Spleen (tissue), 11 donors: Measurements from ENCODE around the gene HSPB3. TPM values are rescaled to one million over a fixed set of nuclear protein-coding genes. Genes with fewer than 3 reads are reported as not detected.
"Not testable (repeated sequence)": the region's sequence is repeated elsewhere in the genome, so short reads cannot be mapped to it uniquely, and the experiment has no call there.

Source experiments
- DNase-seq: peaks from one replicate; pipeline ENCODE4 v3.0.0-alpha.2; 2020
- H3K27ac ChIP-seq, 8 donors: fragments of 200-600 bp; sonication (generic) in 7 of 8; 1 replicate in 4 of 8; 2 replicates in 4 of 8; pipeline versions ENCODE4 v1.5.0 to v1.8.0; 2016 to 2021; ENCODE audit warnings: inconsistent platforms in 4 of 8, mild to moderate bottlenecking in 4 of 8, moderate library complexity in 1 of 8
- H3K27me3 ChIP-seq, 7 donors: fragments of 200-600 bp; sonication (generic) in 6 of 7; replicated peaks in 1 of 7; 1 replicate in 4 of 7; 2 replicates in 3 of 7; pipeline versions ENCODE4 v1.5.0 to v1.8.0; 2016 to 2021; ENCODE audit warnings: inconsistent platforms in 3 of 7, mild to moderate bottlenecking in 1 of 7
- H3K36me3 ChIP-seq, 6 donors: fragments of 200-600 bp; sonication (generic) in 5 of 6; 1 replicate in 4 of 6; 2 replicates in 2 of 6; pipeline versions ENCODE4 v1.5.0 to v1.8.0; 2016 to 2021; ENCODE audit warnings: inconsistent platforms in 2 of 6
- H3K4me1 ChIP-seq, 6 donors: fragments of 200-600 bp; sonication (generic) in 5 of 6; 1 replicate in 3 of 6; 2 replicates in 3 of 6; pipeline versions ENCODE4 v1.5.0 to v1.8.0; 2016 to 2021; ENCODE audit warnings: inconsistent platforms in 3 of 6
- H3K4me3 ChIP-seq, 8 donors: fragments of 200-600 bp; sonication (generic) in 7 of 8; 1 replicate in 4 of 8; 2 replicates in 4 of 8; pipeline versions ENCODE4 v1.5.0 to v1.8.0; 2016 to 2021; ENCODE audit warnings: inconsistent platforms in 4 of 8, mild to moderate bottlenecking in 4 of 8, moderate library complexity in 2 of 8
- H3K9me3 ChIP-seq, 8 donors: fragments of 200-600 bp; sonication (generic) in 7 of 8; 1 replicate in 4 of 8; 2 replicates in 4 of 8; pipeline versions ENCODE4 v1.5.0 to v1.8.0; 2016 to 2021; ENCODE audit warnings: inconsistent platforms in 4 of 8
- POLR2A ChIP-seq, 3 donors: fragments of 450-650 bp; IDR thresholded peaks; one replicate each; pipeline ENCODE4 v1.5.1; 2017; ENCODE audit warnings: antibody characterized with exemption in 3 of 3, mild to moderate bottlenecking in 1 of 3
- POLR2AphosphoS5 ChIP-seq, 3 donors: sonication (generic); formaldehyde crosslinking; IDR thresholded peaks; one replicate each; pipeline ENCODE4 v1.5.1; 2017; ENCODE audit warnings: antibody characterized with exemption in 3 of 3
- WGBS, 5 donors: extraction: QIAGEN DNeasy Blood & Tissue Kit in 3 of 5; methylation state at CpG; one replicate each; pipeline versions ENCODE4 v1.1.5 to v1.1.7; 2013 to 2018; 5-methylcytosine and 5-hydroxymethylcytosine counted together
- intact Hi-C: fragments of 100-400 bp; cut with DNase I; formaldehyde crosslinking; loops from one replicate; pipeline ENCODE4 v1.15.0; 2023; ENCODE audit warnings: low total_unique reads
- polyA plus RNA-seq, 3 donors: library from polyadenylated mRNA; stranded (reverse); fragments of 200-250 nt; gene quantifications; one replicate each; pipeline ENCODE4 v1.2.1, GENCODE V29; 2013
- total RNA-seq, 7 donors: library from RNA; depleted of rRNA in 3 of 7; stranded (reverse); fragments of >200 nt in 3 of 7; fragmentation: NEBNext Ultra II Directional in 4 of 7; extraction: Animal tissue kit (Norgen Biotek cat#: 25700) in 4 of 7; gene quantifications; one replicate each; pipeline versions ENCODE4 v1.1.0 to v1.2.1, GENCODE V29; 2016 to 2021
- TF ChIP-seq, protein P1 (sequence below), 11 experiments: fragments of 200-600 bp in 7 of 11; fragments of 450-650 bp in 4 of 11; sonication (generic) in 4 of 11; IDR thresholded peaks in 8 of 11; conservative IDR thresholded peaks in 3 of 11; 1 replicate in 7 of 11; 2 replicates in 4 of 11; pipeline versions ENCODE4 v1.4.0 to v1.8.0; 2016 to 2021; ENCODE audit warnings: antibody characterized with exemption in 11 of 11, inconsistent platforms in 4 of 11, mild to moderate bottlenecking in 1 of 11
- donor health status: healthy with polysubstance abuse.
- donor health status: DM: no; HTN: no; CAD: no; lungs with moderate emphysema.
- donor health status: DM: no; HTN: no; CAD: no.
- donor health status: Bipolar disorder and iron deficiency.
- donor health status: healthy.
- donor health status: DM: no; HTN: no; CAD: no.
- donor health status: DM: yes; HTN: yes; CAD: no.

Gene HSPB3
- total and polyA plus RNA-seq, 10 donors = 0.45 to 0.67 (median 0.54) TPM; not detected in 6

- Histone ChIP-seq H3K27ac (no peak overlapping the region), H3K36me3 (no peaks in the 10 kb centered on the region), H3K4me1 (no peaks in the 10 kb centered on the region), H3K9me3 (no peaks in the 10 kb centered on the region), H3K4me3 (no peak overlapping the region), H3K27me3 (no peaks in the 10 kb centered on the region)
- DNase-seq = no peak
- intact Hi-C loops = loop anchor here (10.0 kb wide), 1 partner anchor 101 kb away; the partner anchor contains the start of gene ARL15
- TF ChIP-seq, protein P1, sequence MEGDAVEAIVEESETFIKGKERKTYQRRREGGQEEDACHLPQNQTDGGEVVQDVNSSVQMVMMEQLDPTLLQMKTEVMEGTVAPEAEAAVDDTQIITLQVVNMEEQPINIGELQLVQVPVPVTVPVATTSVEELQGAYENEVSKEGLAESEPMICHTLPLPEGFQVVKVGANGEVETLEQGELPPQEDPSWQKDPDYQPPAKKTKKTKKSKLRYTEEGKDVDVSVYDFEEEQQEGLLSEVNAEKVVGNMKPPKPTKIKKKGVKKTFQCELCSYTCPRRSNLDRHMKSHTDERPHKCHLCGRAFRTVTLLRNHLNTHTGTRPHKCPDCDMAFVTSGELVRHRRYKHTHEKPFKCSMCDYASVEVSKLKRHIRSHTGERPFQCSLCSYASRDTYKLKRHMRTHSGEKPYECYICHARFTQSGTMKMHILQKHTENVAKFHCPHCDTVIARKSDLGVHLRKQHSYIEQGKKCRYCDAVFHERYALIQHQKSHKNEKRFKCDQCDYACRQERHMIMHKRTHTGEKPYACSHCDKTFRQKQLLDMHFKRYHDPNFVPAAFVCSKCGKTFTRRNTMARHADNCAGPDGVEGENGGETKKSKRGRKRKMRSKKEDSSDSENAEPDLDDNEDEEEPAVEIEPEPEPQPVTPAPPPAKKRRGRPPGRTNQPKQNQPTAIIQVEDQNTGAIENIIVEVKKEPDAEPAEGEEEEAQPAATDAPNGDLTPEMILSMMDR (IDR thresholded peaks at IDR 0.05 in 8 of 11, conservative IDR thresholded peaks at IDR 0.05 in 3 of 11) = no peak
- no peak for TF ChIP-seq POLR2AphosphoS5 (IDR thresholded peaks at IDR 0.05)
- TF ChIP-seq POLR2A (IDR thresholded peaks at IDR 0.05) = no peak
Observed at GRCh38 chr5:54415896-54416601, 39.5 kb upstream of the HSPB3 start.

DNA sequence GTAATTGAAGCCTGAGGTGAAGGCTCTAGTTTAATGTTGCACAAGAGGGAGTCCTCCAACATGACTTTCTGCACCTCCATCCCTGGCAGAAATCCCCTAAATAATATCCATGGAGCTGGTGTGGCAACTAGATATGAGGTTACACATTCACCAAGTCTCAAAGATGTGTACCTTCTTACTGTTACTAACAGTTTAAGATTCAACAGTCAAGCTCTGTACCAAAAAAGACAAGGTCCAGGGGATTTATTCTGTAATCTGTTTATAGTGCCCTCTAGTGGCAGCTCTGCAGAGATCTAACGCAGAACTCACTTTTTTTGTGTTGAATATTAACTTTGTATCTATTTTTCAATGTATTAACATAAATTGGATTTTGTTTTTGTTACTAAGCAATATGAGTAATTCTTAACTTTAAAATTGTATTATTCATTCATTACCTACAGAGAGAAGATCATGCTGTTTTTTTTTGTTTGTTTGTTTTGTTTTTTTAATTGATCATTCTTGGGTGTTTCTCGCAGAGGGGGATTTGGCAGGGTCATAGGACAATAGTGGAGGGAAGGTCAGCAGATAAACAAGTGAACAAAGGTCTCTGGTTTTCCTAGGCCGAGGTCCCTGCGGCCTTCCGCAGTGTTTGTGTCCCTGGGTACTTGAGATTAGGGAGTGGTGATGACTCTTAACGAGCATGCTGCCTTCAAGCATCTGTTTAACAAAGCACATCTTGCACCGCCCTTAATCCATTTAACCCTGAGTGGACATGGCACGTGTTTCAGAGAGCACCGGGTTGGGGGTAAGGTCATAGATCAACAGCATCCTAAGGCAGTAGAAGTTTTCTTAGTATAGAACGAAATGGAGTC is 35.7 kb upstream of the HSPB3 start:
- not testable (repeated sequence) for H3K36me3 ChIP-seq, H3K9me3 ChIP-seq, H3K4me3 ChIP-seq, H3K27ac ChIP-seq, H3K4me1 ChIP-seq, H3K27me3 ChIP-seq, DNase-seq
- TF ChIP-seq, protein P1 (IDR thresholded peaks at IDR 0.05 in 8 of 11, conservative IDR thresholded peaks at IDR 0.05 in 3 of 11) = peak in 10 of 11 experiments; percentile 49 to 82 (median 76)
- 31 to 51% (median 44%) methylated on average over 10 of the region's 10 CpGs for WGBS, 5 donors
- intact Hi-C loops = loop anchor here (10.0 kb wide), 1 partner anchor 105 kb away; the partner anchor contains the start of gene ARL15

DNA sequence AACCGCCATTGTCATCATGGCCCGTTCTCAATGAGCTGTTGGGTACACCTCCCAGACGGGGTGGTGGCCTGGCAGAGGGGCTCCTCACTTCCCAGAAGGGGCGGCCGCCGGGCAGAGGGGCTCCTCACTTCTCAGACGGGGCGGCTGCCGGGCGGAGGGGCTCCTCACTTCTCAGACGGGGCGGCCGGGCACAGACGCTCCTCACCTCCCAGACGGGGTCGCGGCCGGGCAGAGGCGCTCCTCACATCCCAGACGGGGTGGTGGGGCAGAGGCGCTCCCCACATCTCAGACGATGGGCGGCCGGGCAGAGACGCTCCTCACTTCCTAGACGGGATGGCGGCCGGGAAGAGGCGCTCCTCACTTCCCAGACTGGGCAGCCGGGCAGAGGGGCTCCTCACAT is 35.0 kb upstream of the HSPB3 start:
- not testable (repeated sequence) for DNase-seq, H3K9me3 ChIP-seq

DNA sequence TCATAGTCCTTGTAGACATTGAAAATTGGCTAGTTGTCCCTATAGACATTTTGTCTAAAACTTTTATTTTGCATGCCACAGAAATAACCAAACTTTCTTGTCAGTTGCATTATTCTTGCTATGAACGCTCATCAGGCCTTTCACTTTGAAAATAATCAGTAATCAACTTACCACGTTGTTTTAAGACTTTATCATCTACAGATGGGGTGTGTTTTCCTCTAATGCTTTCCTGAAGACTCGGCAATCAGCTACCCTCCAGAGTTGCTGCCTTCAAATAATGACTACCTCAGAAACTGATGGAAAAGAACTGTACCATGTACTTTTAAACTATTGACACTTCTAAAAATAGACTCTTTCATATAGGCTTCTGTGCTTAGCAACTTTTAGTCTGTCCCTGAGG is 33.5 kb upstream of the HSPB3 start:
- H3K9me3 ChIP-seq = no peaks in the 10 kb centered on the region
- H3K4me3 ChIP-seq = no peak overlapping the region
- intact Hi-C loops = no loop called here
- no peak overlapping the region for H3K27ac ChIP-seq
- H3K4me1 ChIP-seq = no peaks in the 10 kb centered on the region
- TF ChIP-seq, protein P1 (IDR thresholded peaks at IDR 0.05 in 8 of 11, conservative IDR thresholded peaks at IDR 0.05 in 3 of 11) = no peak
- TF ChIP-seq POLR2AphosphoS5 (IDR thresholded peaks at IDR 0.05) = no peak
- TF ChIP-seq POLR2A (IDR thresholded peaks at IDR 0.05) = no peak
- no peaks in the 10 kb centered on the region for H3K36me3 ChIP-seq
- peaks cover 0 to 4% (median 0%) of the 10 kb centered on the region in 7 donors for H3K27me3 ChIP-seq
- 42 to 64% (median 50%) methylated on average over 3 of the region's 3 CpGs for WGBS, 5 donors
- DNase-seq = no peak

More for the DNA sequence above, 35.0 kb upstream of the HSPB3 start:
- WGBS, 5 donors = 88 to 93% (median 91%) methylated on average over 12 to 21 of the region's 30 CpGs
- H3K27me3 ChIP-seq, H3K36me3 ChIP-seq, H3K4me1 ChIP-seq, H3K4me3 ChIP-seq, intact Hi-C loops, H3K27ac ChIP-seq: not testable (repeated sequence)
